ENCODE data around the gene NAPA. TPM values are rescaled to one million over a fixed set of nuclear protein-coding genes. Genes with fewer than 3 reads are reported as not detected.

The NAPA gene
- total and polyA plus RNA-seq, 2 of the 13 experiments (the other 11 are each of a cell fraction or from before 2014, with no cell fraction given) = 32.6 to 65.9 TPM

- TF ChIP-seq ZNF407 (CRISPR knock-in tag; IDR thresholded peaks at IDR 0.05; ENCODE audit: not compliant biosample characterization) (peak; percentile 99), IKZF1 (IDR thresholded peaks at IDR 0.05) (no peak), HIVEP1 (CRISPR knock-in tag; IDR thresholded peaks at IDR 0.05) (no peak), ZBTB7B (CRISPR knock-in tag; IDR thresholded peaks at IDR 0.05) (no peak), NFIB (CRISPR knock-in tag; IDR thresholded peaks at IDR 0.05; ENCODE audit: borderline replicate concordance) (no peak), ZNF496 (CRISPR knock-in tag; IDR thresholded peaks at IDR 0.05; ENCODE audit: insufficient replicate concordance) (no peak), SUZ12 (IDR thresholded peaks at IDR 0.05; ENCODE audit: low read depth, low read length) (no peak), AHDC1 (CRISPR knock-in tag; IDR thresholded peaks at IDR 0.05; ENCODE audit: borderline replicate concordance) (0 out of 2 replicates have a peak, but pooled peaks have one; percentile 28), ZNF576 (CRISPR knock-in tag; IDR thresholded peaks at IDR 0.05) (no peak)
- TF ChIP-seq, protein P1, sequence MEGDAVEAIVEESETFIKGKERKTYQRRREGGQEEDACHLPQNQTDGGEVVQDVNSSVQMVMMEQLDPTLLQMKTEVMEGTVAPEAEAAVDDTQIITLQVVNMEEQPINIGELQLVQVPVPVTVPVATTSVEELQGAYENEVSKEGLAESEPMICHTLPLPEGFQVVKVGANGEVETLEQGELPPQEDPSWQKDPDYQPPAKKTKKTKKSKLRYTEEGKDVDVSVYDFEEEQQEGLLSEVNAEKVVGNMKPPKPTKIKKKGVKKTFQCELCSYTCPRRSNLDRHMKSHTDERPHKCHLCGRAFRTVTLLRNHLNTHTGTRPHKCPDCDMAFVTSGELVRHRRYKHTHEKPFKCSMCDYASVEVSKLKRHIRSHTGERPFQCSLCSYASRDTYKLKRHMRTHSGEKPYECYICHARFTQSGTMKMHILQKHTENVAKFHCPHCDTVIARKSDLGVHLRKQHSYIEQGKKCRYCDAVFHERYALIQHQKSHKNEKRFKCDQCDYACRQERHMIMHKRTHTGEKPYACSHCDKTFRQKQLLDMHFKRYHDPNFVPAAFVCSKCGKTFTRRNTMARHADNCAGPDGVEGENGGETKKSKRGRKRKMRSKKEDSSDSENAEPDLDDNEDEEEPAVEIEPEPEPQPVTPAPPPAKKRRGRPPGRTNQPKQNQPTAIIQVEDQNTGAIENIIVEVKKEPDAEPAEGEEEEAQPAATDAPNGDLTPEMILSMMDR (CRISPR knock-in tag; IDR thresholded peaks at IDR 0.05) = peak; percentile 56
Observed at GRCh38 chr19:47521473-47522180, 6.8 kb upstream of the NAPA start (continued).
